Measurements from ENCODE around the gene BRD2.

GRCh38 chr6:33001685-33002084 is 33.3 kb downstream of the BRD2 start:
- TF ChIP-seq CTCF (conservative IDR thresholded peaks at IDR 0.05) (no peak), ZFX (IDR thresholded peaks at IDR 0.05) (no peak)

Measured in C4-2B (cell line).